22Rv1 (cell line): ENCODE data around the gene ZNF219.

ENCODE experiments used
- ZFX ChIP-seq: fragments of 450-650 bp; IDR thresholded peaks from 2 replicates; pipeline ENCODE4 v1.6.1; 2017; ENCODE audit warnings: antibody characterized with exemption, borderline replicate concordance
- TF ChIP-seq, protein P1 (sequence below): fragments of 450-650 bp; IDR thresholded peaks from 2 replicates; pipeline ENCODE4 v1.5.1; 2017; ENCODE audit warnings: mild to moderate bottlenecking

DNA sequence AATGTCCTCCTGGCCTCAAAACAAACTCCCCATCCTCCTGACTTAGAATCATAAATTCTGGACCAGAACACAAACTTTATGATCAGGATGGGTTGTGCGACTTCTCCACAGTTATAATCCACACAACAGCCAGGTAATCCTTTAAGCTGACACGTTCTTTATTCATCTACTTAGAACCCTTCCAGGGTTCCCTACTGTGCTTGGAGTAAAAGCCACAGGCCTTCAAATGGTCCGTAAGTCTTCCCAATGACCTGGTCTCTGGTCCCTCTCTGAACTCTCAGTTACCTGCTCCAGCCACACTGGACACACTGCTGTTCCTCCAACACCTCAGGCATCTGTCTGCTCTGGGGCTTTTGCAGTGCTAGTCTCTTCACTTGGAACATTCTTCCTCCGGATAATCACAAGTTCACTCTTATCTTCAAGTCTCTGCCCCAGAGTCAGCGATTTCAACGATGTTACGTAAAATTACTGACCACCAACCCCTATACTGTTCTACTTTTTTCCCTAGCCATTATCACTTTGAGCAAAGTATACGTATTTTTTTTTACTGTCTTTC is 58.0 kb downstream of the ZNF219 start:
- TF ChIP-seq, protein P1, sequence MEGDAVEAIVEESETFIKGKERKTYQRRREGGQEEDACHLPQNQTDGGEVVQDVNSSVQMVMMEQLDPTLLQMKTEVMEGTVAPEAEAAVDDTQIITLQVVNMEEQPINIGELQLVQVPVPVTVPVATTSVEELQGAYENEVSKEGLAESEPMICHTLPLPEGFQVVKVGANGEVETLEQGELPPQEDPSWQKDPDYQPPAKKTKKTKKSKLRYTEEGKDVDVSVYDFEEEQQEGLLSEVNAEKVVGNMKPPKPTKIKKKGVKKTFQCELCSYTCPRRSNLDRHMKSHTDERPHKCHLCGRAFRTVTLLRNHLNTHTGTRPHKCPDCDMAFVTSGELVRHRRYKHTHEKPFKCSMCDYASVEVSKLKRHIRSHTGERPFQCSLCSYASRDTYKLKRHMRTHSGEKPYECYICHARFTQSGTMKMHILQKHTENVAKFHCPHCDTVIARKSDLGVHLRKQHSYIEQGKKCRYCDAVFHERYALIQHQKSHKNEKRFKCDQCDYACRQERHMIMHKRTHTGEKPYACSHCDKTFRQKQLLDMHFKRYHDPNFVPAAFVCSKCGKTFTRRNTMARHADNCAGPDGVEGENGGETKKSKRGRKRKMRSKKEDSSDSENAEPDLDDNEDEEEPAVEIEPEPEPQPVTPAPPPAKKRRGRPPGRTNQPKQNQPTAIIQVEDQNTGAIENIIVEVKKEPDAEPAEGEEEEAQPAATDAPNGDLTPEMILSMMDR, result 0 out of 2 replicates have a peak, but pooled peaks have one; percentile 12
- no peak for TF ChIP-seq ZFX
